GM18870 (cell line): Measurements from ENCODE around the gene SPAG17.

Experiments
- ATAC-seq: cut with Tn5 transposase; IDR thresholded peaks from one replicate; pipeline ENCODE4 v1.9.1; 2021; ENCODE audit warnings: moderate library complexity; ENCODE audit not compliant: unreplicated experiment

Gene SPAG17

GRCh38 chr1:117919376-117919775 is 265.7 kb downstream of the SPAG17 start:
- no peak for ATAC-seq

- ATAC-seq: no peak
Observed at GRCh38 chr1:117911051-117911450, 274.0 kb downstream of the SPAG17 start.

- ATAC-seq: no peak
Observed at GRCh38 chr1:117905019-117905418, 280.0 kb downstream of the SPAG17 start.

- no peak for ATAC-seq
Observed at GRCh38 chr1:117904485-117904884, 280.5 kb downstream of the SPAG17 start.
